Dermis microvascular lymphatic vessel endothelial cell (primary cell): ENCODE results near the gene ZNRF3. TPM values are rescaled to one million over a fixed set of nuclear protein-coding genes. Genes with fewer than 3 reads are reported as not detected.
A peak's percentile ranks its signal among the peaks of the same experiment; 100 is the strongest.
"Not testable (repeated sequence)": the region's sequence is repeated elsewhere in the genome, so short reads cannot be mapped to it uniquely, and the experiment has no call there.

ENCODE experiments used
- DNase-seq, 2 donors: peaks; one replicate each; pipeline versions ENCODE4 v3.0.0 to v3.0.0-alpha.2; 2010; ENCODE audit warnings: low read depth in 2 of 2
- total RNA-seq: library from RNA; depleted of rRNA; stranded (reverse); fragments of >200 nt; gene quantifications from 2 replicates; pipeline ENCODE4 v1.2.1, GENCODE V29; 2014

The ZNRF3 gene
- total RNA-seq, 1 donor from 2014 or later = 1.5 TPM

DNA sequence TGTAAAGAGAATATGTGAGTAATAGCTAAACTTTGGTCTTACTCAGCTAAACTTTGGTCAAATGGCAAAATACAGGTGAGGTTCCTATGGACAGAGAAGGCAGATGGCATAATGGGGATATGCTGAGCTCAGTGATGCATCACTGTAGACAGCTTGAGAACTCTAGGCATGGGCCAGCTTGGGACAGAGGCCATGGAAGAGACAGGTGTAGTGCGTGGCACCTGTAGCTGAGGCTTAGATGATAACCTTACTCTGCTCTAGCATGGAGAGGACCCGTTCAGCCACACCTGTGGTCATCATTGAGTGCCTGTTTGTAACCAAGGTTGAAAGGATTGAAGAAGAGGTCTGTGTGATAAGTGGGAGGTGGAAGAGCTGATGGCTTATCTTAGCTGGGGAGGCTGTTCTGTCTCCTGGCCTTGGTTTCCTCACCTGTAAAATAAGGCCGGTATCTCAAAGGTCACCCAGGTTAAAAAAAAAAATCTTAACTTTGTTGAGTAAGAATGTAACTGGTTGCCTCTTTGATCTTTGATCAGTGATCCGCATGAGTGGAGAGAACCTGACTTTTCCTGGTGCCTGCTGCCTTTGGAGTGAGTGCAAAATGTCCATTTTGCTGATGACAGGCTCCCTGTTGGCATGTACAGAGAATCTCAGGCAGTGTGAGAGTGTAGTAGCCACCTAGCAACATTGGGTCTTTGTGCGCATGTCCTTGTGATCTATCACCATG, 48.6 kb downstream of the ZNRF3 start:
- DNase-seq = no peak

DNA sequence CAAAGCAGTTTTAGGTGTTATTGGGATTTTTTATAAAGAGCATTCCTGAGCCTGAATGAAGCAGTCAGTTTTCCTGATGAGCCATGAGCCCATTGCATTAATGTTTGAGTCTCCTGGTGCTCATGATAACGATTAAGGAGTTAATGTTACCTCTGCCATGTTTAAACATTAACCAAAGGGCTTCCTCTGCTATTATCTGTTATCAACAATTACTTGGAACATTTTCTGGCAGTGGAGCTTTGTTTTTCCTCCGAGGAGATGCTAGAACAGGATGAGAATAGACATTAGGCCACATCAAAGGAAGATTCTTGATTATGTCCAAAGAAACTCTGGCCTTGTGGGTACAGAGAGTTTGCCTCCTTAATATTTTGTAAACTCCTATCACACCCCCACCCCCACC, 49.9 kb downstream of the ZNRF3 start:
- DNase-seq = no peak

DNA sequence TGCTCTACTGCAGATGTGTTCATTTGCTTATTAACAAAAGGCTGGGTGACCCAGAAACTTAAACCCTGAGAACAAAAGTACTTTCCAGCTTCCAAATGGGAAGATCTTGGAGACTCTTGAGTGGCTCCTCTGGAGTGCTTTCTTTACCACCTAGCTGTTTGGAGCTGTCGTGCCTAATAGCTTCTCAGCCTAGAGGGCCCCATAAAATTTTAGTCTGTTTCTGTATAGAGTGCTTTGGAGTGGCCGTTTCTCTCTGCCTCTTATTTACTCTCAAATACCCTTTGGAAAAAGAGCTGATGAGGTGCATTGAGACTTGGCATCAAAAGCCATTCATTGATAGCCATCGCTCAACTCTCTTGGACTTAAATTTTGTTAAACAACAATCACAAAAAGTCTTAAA, 50.7 kb downstream of the ZNRF3 start:
- no peak for DNase-seq

DNA sequence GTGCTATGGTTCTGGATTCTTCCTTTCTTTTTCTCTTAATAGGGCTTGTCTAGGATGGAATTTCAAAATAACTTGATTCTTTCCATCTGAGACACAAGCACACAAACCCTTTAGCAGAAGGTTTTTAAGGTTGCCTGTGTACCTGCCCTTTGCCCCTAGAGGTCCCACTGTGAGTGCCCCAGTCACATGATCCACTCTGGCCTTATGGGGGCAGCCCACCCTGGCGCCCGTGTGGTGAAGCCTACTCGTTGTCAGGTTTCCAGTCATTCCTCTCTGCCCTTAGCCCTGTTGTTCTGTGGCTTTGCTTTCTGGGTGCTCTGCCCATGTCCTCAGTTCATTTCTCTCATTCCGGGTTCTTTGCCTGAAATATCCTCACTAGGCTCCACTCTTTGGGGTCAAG, 51.8 kb downstream of the ZNRF3 start:
- no peak for DNase-seq

DNA sequence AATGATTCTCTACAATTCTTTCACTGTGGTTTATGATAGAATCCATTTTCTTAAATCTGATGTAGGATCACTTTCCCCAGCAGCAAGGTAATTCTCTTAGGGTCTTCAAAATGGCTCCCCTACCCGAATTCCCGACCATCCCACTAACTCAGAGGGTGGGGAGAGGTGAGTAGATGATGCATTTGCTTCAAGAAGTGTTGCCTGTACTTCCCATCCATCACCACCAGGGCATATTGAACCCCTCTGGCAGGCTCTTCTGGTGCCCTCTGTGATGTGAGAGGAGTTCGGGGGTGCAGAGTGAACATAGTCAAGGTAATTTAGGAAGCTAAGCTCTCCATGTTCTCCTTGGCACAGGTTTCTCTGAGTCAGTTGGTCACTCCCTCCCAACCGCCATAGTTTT, 52.3 kb downstream of the ZNRF3 start:
- no peak for DNase-seq

DNA sequence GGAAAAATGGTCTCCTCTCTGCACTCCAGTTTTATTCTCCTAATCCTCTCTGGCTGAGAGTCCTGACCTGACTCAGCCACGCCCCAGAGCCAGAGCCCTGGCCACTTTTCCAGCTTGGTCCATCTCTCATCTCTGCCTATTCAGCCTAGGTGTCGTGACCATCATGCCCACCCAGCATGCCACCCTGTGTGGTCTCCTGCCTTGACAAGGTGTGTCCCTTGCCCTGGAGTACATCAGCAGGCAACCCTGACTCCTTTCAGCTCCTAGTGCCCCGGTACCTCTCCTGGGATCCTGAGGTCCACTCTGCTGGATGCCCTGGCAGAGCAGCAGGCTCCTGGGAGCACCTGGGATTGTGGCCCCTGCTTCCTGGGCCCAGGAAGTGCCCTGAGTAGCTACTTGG, 52.8 kb downstream of the ZNRF3 start:
- DNase-seq = no peak

DNA sequence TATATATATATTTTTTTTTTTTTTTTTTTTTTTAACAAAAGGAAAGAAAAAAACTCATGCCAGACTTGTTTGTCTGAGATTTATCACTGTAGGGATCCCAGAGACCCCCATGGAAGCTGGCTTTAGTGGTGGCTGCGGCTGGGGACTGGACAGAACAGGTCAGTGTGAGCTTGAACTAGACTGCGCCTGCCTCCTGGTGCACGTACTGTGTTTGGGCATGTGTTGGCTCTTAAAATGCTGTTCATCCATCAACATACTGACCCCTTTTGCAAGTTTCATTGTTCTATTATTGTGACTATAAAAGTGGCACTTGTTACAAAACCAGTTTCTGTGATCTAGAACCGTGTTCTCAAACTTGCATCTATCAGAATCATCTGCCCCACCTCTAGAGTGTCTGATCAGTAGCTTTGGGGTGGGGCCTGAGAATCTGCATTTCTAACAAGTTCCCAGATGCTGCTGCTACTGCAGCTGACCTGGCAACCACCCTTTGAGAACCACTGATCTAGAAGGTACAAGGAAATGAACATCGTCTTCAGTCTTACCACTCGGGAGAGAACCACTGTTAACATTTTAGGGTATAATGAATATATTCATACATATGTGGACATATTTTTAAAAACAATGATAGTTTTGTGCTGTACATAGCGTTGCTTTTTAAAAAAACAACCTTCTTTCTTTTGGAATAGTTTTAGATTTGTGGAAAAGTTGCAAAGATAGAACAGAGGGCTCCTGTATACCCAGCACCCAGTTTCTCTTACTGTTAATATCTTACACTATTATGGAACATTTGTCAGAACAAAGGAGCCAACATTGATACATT, 54.0 kb downstream of the ZNRF3 start:
- no peak for DNase-seq

DNA sequence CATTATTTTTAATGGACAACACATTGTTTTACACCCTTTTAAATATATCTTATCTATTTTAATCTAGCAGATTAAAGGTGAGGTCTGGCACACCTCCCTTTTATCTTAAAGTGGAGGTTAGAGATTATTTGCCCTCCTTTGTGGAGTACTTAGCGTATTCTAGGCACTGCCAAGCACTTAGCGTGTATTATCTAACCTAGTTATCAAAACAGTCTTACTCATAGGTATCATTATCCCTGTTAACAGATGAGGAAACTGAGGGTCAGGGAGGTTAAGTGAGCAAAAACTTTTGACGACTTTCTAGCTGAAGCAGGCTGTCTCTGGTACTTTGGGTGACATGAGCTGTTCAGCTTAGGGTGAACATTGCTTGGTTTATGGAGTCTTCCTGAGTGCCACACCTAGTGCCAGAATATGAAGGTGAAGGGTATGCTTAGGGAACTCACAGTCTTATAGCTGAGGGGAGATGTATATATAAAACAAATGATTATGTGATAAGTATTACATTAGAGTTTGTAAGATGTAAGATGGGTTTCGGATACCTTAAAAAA, 55.0 kb downstream of the ZNRF3 start:
- peak in 1 of 2 donors; percentile 64 for DNase-seq

DNA sequence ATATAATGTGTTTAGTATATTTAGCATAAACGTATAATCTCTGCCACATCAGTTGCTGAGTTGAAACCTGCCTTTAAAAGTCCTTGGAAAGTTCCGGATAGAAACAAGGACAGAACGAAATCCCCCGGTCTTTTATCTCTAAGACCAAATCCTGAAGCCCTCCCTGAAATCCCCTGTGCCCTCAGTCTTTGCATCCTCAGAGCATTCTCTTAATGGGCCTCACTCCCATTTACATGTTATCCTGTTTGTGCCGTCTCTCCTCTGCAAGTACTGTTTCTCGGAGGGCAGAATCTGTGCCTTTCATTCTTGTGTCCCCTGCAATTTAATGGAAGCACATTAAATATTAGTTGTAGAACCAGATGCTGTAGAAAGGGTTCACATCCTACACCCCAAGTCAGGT, 56.0 kb downstream of the ZNRF3 start:
- DNase-seq = no peak

DNA sequence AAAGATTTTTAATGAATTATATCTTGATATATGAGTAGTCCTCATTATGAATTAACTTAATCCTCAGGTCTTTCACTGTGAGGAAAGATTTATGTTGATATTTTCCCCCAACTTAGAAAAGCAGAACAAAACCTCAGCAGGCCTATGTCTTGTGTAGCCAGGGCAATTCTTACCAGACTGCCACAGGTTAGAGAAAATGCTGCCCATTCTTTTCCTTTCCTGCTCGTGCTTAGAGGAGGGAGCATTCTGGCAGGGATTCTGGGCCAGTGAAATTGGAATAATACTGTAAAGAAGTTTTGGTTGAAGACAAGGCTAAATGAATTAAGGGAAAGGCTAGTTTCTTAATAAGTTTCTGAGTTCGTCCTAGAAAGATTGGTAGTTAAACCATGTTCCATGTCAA, 56.6 kb downstream of the ZNRF3 start:
- DNase-seq = no peak

DNA sequence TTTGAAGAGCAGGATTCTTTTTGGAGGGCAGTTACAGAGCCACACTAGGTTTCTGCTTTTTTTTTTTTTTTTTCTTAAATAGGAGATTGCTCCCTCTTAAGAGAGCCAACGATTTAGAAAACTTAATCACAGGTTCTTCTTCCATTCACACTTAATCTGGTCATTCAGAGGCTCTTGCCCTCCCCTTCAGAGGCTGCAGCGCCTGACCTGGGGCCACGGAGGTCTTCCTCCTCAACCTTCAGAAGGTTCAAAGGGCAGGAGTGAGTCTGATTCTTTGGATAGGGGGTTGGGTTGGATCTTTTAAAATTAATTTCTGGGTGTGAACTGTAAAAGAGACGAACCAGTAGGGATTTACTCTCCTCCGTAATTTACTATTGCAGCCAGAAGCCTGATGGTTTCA, 57.1 kb downstream of the ZNRF3 start:
- no peak for DNase-seq

DNA sequence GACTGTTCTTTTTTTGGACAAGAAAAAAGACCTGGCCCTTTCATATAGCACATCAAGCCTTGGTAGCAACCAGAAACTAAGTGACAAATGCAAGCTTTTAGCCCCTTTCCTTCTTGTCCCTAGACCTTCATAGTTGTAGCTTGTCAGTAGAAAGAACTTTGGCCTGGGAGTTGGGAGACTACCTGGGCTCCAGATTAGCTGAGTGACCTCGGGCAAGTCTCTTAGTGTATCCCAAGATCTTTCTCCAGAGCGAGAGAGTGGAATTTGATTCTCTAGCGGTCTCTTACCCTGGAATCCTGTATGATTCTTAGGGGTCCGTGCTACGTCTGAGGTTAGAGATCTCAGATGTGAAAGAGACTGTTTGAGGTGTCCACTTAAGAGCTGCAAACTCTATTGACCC, 59.0 kb downstream of the ZNRF3 start:
- DNase-seq = no peak

DNA sequence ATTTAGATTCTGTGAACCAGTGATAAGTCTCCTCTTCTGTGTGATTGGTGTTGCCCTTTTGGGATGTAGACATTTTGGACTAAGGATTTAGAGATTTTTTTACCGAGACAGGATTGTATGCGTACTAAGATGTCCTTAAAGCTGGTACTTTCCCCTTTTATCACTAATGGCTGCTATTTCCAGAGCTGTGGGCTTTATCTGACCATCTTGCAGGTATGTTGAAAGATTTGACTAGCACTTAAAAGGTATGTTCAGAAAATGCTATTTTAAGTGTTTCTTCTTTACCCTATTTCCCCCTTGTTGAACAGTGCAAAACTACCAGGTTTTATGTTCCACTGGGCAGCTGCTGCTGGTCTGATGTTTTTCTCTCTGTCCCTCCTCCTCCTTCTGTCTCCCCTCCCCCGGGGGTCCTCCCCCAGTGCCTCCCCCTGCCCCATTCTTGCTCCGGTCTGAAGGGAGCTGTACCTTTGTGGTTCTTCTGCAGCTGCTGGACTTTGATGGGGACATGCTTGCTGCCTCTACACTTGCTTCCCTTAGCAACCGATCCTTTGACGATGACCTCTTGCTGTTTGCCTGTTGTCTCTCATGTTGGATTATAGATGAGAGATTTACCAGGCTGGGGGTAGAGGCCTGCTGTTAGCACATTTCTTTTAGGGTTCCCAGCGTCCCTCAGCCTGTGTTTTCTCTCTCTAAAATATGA, 59.6 kb downstream of the ZNRF3 start:
- DNase-seq = no peak

DNA sequence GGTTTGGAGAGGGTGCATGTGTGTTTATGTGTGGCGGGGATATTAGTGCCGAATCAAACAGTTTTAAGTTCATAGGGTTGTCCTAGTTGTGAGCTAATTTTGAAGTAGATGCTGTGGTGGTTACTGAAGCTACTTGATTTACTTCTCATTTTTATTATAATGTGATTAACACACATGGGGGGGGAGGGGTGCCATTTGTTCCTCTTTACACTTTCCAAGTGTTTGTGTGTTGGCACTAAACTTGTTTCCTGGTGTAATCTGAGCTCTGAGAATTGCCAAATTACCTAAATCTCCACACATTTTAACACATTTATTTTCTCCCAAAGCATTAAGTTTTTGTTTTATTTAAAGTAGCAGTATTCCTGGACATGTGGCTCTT, 60.1 kb downstream of the ZNRF3 start:
- DNase-seq = no peak

DNA sequence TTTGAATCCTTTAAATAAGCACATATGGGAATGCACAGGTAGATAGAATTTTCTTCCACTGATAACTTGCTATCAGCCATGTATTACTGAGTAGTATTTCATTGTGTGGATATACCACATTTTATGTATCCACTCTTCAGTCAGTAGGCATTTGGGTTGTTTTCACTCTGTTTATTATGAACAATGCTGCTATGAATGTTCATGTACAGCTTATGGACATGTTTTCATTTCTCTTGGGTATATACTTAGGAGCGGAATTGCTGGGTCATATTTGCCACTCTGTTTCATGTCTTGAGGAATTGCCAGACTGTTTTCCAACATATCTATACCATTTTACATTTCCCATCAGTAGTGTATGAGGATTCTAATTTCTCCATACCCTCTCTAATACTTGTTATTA, 63.8 kb downstream of the ZNRF3 start:
- DNase-seq = no peak

DNA sequence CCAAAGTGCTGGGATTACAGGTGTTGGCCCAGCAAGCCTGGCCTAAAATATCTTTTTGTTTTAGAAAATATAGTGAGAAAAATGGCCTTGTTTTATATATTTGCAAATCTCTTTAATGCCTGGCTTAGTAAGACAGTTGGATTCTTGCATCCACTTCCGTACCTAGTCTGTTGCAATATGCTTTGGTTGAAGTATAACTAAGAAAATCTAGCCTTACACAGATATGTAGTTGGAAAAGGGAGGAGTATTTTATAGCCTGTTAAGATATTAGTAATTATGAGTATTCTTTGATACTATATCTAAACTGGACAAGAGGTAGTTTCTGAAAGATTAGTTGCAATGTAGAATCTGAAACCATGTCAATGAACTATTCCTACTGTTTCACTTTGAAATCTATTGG, 65.1 kb downstream of the ZNRF3 start:
- no peak for DNase-seq

DNA sequence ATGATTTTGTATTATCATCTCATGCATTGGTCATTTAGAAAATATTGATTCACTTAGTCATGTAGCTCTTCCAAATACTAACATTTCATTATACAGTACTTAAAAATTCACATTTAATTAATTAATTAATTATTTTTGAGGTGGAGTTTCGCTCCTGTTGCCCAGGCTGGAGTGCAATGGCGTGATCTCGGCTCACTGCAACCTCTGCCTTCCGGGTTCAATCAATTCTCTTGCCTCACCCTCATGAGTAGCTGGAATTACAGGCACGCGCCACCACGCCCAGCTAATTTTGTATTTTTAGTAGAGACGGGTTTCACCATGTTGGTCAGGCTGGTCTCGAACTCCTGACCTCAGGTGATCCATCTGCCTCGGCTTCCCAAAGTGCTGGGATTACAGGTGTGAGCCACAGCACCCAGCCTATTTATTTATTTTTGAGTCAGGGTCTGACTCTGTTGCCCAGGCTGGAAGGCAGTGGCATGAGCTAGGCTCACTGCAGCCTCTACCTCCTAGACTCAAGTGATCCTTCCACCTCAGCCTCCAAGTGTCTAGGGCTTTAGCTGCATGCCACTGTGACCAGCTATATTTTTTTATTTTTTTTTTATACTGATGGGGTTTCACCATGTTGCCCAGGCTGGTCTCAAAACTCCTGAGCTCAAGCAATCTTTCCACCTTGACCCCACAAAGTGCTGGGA, 65.6 kb downstream of the ZNRF3 start:
- not testable (repeated sequence) for DNase-seq

DNA sequence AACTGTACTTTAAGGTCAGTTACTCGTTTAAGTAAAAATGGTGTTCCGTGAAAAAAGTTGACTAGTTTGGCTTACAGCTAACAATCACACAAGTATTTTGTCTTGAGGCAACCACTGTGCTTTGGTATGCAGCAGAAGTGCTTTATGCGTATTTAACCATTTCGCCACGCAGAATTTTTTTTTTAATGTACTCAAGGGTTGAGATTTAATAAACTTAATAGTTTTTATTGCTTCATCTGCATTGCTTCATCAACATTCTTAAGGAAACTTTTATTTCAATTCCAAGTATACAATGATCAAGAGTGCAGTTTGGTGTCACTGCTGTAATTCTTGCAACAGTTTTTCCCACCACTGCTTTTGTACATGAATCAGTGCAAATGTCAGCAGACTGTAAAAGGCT, 66.4 kb downstream of the ZNRF3 start:
- DNase-seq = no peak

DNA sequence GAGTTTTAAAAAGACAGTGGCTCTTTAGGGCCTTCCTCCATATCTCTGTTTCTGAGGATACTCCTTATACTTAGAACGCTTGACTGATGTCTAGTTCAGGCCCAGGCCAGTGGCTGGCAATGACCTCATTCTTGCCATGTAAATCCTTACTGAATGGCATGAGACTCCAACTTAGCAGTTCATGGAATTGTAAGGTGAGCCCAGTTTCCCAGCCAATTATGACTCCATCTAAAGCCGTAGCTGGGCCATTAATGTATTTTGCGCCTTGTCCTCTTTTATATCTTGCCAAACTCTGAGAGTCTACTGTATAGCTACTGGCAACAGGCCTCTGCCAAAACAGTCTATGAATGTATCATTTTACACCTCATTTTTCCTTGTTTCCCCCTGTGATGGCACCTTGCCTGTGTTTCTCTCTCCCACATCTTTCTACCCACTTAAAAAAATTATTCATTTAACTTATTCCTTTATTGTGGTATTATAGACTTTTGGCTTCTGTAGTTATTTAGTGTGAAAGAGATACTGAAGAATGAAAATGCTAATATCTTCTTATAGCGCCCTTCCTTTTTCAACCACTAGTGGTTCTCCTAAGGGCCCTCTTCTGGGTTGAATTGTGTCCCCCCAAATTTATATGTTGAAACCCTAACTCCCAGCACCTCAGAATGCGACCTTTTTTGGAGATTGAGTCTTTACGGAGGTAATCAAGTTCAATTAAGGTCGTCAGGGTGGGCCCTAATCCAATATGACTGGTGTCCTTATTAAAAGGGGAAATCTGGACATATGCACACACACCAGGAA, 67.4 kb downstream of the ZNRF3 start:
- DNase-seq = no peak

DNA sequence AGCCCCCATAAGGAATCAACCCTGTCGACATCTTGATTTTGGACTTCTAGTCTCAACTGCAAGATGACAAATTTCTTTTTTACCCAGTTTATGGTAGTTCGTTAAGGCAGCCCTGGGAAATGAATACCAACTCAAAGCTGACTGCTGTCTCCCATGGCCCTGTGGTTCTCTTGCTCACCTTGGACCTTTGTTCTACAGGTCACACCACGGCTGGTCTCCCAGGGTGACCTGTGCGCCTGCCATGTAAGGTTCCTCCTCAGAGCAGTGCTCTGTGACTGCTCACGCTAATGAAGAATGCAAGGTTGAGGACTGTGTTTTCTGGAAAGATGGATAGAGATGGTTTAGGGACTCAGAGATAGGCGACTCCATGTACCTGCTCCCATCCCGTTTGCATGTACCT, 68.2 kb downstream of the ZNRF3 start:
- DNase-seq = no peak

DNA sequence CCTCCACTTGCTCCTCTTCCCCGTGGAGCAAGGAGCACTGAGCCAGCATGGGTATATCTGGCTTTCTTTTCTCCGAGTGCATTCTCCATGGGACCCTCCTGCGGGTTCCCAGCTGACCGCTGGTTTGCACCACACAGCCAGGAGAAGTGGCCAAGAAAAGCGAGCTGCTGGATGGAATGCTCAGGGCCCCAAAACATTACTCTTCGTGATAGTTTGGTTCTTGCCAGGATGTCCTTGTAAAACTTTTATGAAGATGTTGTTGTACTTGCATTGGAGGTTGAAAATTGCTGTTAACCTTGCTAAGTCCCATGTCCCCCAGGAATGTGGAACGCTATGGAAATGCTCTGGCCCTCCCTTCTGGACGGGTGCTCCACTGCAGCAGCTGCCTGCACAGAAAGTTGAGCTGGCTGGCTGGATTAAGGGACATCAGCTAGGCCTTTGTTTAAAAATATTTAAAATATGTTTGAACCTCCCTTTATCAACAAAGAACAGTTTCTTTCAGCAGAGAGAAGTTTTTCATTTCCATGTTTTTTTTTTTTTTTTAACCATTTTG, 68.7 kb downstream of the ZNRF3 start:
- no peak for DNase-seq
